Left renal pelvis (tissue), 4 donors: Measurements from ENCODE around the gene AKAP14. TPM values are rescaled to one million over a fixed set of nuclear protein-coding genes. Genes with fewer than 3 reads are reported as not detected.
A peak's percentile ranks its signal among the peaks of the same experiment; 100 is the strongest.
"Not testable (repeated sequence)": the region's sequence is repeated elsewhere in the genome, so short reads cannot be mapped to it uniquely, and the experiment has no call there.

Experiments
- DNase-seq, 4 donors: peaks; one replicate each; pipeline ENCODE4 v3.0.0-alpha.2; 2013; ENCODE audit warnings: low read depth in 4 of 4, low spot score in 3 of 4
- polyA plus RNA-seq, 4 donors: library from polyadenylated mRNA; unstranded; fragments of 120-200 nt; gene quantifications; one replicate each; pipeline ENCODE4 v1.2.1, GENCODE V29; 2013; ENCODE audit not compliant: insufficient read length in 4 of 4

The AKAP14 gene
- polyA plus RNA-seq, 4 donors = 0.42 to 0.76 TPM; not detected in 2

GRCh38 chrX:119919835-119920585 lies 24.3 kb downstream of the AKAP14 start:
- DNase-seq = no peak

DNA sequence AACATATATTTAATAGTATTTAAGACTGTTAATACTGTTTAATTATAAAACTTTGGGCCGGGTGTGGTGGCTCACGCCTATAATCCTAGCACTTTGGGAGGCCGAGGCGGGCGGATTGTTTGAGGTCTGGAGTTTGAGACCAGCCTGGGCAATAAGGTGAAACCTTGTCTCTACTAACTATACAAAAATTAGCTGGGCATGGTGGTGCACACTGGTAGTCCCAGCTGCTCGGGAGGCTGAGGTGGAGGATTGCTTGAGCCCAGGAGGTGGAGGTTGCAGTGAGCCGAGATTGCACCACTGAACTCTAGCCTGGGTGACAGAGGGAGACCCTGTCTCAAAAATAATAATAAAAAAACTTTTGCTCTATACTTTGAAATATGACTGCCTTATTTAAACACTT lies 26.7 kb downstream of the AKAP14 start:
- DNase-seq = not testable (repeated sequence)

DNA sequence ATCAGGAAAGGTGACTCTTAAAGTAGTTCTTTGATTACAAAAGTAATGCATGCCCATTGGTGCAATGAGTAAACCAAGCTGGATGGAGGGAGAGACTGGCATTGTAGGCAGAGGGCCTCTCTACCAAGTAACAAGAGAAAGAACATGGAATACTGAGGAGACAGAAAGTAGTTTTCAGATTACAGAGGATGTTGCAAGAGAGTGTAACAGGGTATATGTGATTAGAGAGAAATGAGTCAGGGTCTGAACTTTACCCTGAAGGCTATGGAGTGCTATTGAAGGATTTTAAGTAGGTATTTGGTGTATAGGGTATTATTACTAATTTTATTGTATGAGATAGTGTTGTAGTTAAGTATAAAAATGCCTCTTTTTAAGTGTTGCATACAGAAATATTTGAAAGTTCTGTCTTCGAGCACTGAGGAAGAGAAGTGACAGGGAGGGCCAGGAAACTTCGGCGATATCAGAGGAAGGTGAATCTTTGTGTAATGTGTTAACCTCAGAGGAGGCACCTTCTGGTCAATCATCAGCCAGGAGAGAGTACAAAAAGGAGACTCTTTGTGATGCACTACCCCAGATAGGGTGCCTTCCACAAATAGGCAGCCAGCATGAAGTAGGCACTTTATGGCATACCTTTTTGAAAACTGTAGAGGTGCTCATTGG lies 39.7 kb downstream of the AKAP14 start:
- no peak for DNase-seq

DNA sequence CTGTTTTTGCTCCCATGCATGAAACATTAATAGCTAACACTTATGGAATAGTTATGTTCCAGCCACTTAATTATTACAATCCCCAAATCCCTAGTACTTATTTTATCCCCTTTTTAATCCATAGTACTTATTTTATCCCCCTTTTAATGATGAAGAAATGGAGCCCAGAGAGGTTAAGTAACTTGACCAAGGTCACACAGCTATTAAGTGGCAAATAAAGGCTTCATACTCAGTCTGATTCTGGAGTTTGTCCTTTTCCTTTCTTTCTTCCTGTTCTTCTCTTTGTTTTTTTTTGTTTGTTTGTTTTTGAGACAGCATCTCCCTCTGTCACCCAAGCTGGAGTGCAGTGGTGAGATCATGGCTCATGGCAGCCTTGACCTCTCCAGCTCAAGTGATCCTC lies 45.6 kb downstream of the AKAP14 start:
- DNase-seq = no peak

GRCh38 chrX:119942173-119942819 lies 46.6 kb downstream of the AKAP14 start:
- DNase-seq = no peak

DNA sequence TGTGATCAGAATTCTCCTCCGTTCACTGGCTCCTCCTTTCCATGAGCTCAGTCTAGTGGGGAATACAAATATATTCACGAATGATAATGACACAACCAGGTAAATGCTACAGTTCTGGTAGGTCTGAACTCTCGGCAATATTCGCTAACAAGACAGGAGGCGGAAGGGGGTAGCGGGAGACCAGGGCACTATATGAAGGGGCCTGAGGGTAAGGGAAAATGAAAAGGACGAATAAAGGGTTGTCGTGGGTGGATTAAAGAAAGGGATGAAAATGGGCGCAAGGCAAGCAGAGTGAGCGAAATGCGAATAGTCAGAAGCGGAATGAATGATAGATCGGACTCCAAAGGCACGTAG lies 47.1 kb downstream of the AKAP14 start:
- peak in 1 of 4 donors; percentile 2 for DNase-seq

DNA sequence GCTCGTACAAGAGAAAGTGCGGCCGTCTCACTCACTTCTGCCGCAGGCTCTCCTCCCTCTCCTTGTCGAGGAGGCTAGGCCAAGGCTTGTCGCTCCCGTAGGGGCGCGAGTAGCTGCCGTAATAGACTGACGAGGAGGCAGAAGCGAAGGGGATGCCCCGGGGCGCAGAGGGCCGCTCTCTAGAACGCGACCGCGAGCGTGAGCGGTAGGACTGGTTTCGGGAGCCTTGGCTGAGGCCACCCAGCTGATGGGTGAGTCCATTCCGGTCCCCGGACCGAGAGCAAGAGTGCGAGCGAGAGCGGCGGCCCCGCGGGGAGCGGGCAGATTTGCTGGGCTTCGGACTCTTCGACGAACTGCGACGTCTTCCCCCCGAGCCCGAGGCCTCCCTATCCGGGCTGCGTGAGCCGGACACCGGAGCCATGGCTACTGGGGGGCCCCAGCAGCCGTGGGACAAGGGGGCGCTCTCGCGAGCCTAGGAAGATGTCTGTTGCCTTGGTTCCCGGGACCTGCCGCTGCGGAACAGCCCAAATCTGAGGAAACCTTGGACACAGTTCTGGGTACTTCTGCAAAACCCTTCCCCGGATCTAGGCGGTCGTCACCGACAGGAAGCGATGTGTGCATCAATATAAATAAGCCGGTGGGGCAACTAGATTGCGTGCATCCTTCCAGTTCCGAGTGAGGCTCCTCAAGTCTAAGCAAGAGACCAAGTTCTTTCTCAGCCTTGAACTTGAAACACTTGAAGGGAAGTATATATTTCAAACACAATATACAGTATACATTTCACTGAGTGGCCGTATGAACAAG lies 47.7 kb downstream of the AKAP14 start, which contains the start of gene NKAP:
TSS of gene NKAP (minus strand) at position 567 of the 804 bp plus-strand sequence. CDS start at position 421, 146 bp downstream.
- DNase-seq = peak; percentile 65 to 90 (median 80)

DNA sequence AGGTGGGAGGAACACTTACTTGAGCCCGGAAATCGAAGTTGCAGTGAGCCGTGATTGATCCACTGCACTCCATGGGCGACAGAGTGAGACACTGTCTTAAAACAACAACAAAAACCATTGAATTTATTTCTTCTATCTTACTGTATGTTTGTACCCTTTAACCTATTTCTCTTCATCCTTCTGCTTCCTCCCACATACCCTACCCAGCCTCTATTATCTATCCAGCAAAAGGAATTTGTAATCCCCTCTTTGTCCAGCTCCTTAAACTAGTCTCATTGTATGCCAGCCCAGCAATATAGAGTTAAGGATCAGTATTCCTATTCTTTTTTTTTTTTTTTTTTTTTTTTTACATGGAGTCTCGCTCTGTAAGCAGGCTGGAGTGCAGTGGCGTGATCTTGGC lies 49.8 kb downstream of the AKAP14 start:
- no peak for DNase-seq

DNA sequence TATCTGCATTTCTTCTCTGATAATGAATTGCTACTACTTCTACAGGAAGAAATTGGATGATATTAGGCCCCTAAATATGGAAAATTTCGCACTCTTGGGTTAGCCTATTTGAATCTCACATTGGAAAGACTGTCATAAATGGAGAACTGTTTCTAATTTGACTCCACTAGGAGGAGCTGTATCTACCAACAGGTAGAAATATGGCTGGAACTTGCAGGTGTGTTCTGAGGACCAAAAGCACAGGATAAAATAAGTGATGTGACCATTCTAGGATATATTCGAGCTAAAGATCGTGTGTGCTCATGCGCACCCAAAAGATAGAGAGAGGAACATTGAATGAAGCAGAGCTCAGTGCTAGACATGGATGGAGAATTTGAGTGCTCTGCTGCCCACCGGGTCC lies 52.7 kb downstream of the AKAP14 start:
- DNase-seq = no peak

DNA sequence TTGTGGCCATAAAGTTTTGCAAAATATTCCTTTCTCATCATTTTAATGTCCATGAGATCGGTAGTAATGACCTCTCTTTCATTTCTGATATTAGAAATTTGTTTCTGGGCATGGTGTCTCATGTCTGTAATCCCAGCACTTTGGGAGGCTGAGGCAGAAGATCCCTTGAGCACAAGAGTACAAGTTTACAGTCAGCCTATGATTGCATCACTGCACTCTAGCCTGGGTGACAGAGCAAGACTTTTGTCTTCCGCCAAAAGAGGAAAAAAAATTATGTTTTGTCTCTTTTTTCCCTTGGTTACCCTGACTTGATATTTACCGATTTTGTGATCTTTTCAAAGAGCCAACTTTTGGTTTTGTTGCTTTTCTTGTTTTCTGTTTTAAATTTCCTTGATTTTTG lies 58.7 kb downstream of the AKAP14 start:
- no peak for DNase-seq

- not testable (repeated sequence) for DNase-seq
These were observed 60.3 kb downstream of the AKAP14 start for GRCh38 chrX:119955807-119956570.

DNA sequence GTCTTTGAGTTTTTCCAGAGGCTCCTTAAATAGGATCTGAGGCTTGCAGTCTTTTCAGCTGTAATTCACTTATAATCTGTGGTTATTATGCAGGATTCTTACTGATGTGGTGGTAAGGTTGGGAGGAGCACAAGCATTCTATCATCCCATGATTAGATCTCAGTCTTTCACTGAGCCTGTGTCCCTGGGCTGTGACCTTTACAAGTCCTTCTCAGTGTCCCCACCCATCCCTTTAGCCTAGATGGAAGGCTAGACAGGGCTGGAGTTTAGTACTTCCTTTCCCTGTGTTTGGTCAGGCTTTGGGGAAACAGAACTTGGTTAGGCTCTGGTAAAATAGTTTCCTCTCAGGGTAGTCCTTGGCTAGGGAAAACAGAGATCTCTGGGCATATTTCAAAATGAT lies 64.9 kb downstream of the AKAP14 start:
- no peak for DNase-seq

GRCh38 chrX:119966837-119967236 lies 71.1 kb downstream of the AKAP14 start:
- DNase-seq = not testable (repeated sequence)

Other genes starting within 250 kb of the AKAP14 start
- gene SEPTIN6, start 202.7 kb upstream of the AKAP14 start, polyA plus RNA-seq = 10 to 100 TPM; 55.5 to 72.1 (median 66.3) TPM
- under 1 TPM; 0.30 to 0.85 (median 0.45) TPM for gene SOWAHD, start 137.3 kb upstream of the AKAP14 start, polyA plus RNA-seq
- 1,000 to 10,000 TPM; 2,057 to 2,532 (median 2,247) TPM for gene RPL39, start 104.3 kb upstream of the AKAP14 start, polyA plus RNA-seq
- 10 to 100 TPM; 17.5 to 38.5 (median 31.2) TPM for gene UPF3B, start 42.9 kb upstream of the AKAP14 start, polyA plus RNA-seq
- gene RNF113A, start 24.2 kb upstream of the AKAP14 start, polyA plus RNA-seq = 10 to 100 TPM in 3 of 4 donors, 1 to 10 TPM in 1; 8.8 to 11.5 (median 10.7) TPM
- 100 to 1,000 TPM in 3 of 4 donors, 10 to 100 TPM in 1; 89.3 to 148 (median 135) TPM for gene NDUFA1, start 24.1 kb upstream of the AKAP14 start, polyA plus RNA-seq
- 10 to 100 TPM; 10.6 to 16.4 (median 14.7) TPM for gene NKAP, start 47.9 kb downstream of the AKAP14 start, polyA plus RNA-seq
- under 1 TPM in 1 of 4 donors, not detected in 3; 0.14 TPM for gene RHOXF2B, start 181.8 kb downstream of the AKAP14 start, polyA plus RNA-seq
- 1 to 10 TPM in 2 of 4 donors, under 1 TPM in 1, not detected in 1; 0.86 to 2.4 (median 1.7) TPM for gene RHOXF1, start 220.0 kb downstream of the AKAP14 start, polyA plus RNA-seq